HepG2 (cell line): Measurements from ENCODE around the gene CA9. TPM values are rescaled to one million over a fixed set of nuclear protein-coding genes. Genes with fewer than 3 reads are reported as not detected.

Experiments
- ATAC-seq: fragments of 200-7000 bp; cut with Tn5 transposase; 3 replicates; pipeline ENCODE4 v1.9.1; 2020; ENCODE audit warnings: mild to moderate bottlenecking, moderate library complexity
- BruUV-seq: library from RNA; stranded (reverse); fragments of 400-500 nt; replicated peaks from 2 replicates; lab custom pipeline; 2021; lab: Mats Ljungman, UMichigan
- CTCF ChIA-PET: fragments of 300-600 bp; formaldehyde crosslinking; extraction: SDS; loops from one replicate; lab custom pipeline; 2021; ENCODE audit warnings: low total read pairs, inconsistent platforms, low intra/inter-chr PET ratio; lab: Yijun Ruan, JAX
- POLR2A ChIA-PET: fragments of 350-600 bp; sonication (Branson Sonifier 250); formaldehyde crosslinking; loops from one replicate; lab custom pipeline; 2020; ENCODE audit warnings: antibody characterized with exemption, inconsistent platforms; lab: Yijun Ruan, JAX
- DNase-seq: peaks from one replicate; pipeline ENCODE4 v3.0.0-alpha.2; 2015; ENCODE audit warnings: low spot score
- FAIRE-seq: peaks from 3 replicates; lab custom pipeline; 2011; peaks lifted over from hg19 to GRCh38; lab: Jason Lieb, UNC
- H2AFZ ChIP-seq: one replicate; pipeline ENCODE4 v1.6.1; 2011; ENCODE audit warnings: low read length, inconsistent platforms
- H3K27ac ChIP-seq: fragments of 300-600 bp; 3 replicates; pipeline ENCODE4 v1.8.0; 2011; ENCODE audit warnings: mixed run types, mild to moderate bottlenecking, mixed read lengths, low read length, inconsistent platforms; ENCODE audit not compliant: insufficient read depth; ENCODE audit errors: extremely low read length
- H3K27me3 ChIP-seq, 2 experiments: fragments of 200-600 bp in 1 of 2; 2 replicates in 1 of 2; 3 replicates in 1 of 2; pipeline versions ENCODE4 v1.6.0 to v1.8.0; 2011; ENCODE audit warnings: low read length in 2 of 2, mild to moderate bottlenecking in 2 of 2, moderate library complexity in 2 of 2, inconsistent platforms in 1 of 2; ENCODE audit not compliant: insufficient read depth in 2 of 2, control insufficient read depth in 1 of 2
- H3K36me3 ChIP-seq, 2 experiments: fragments of 200-600 bp in 1 of 2; replicated peaks in 1 of 2; 2 replicates in 1 of 2; 3 replicates in 1 of 2; pipeline versions ENCODE4 v1.5.1 to v1.8.0; 2011; ENCODE audit warnings: low read length in 2 of 2, inconsistent platforms in 1 of 2; ENCODE audit not compliant: insufficient read depth in 2 of 2, control insufficient read depth in 1 of 2
- H3K4me1 ChIP-seq: 2 replicates; pipeline ENCODE4 v1.5.1; 2012; ENCODE audit warnings: low read length, inconsistent platforms; ENCODE audit not compliant: insufficient read depth
- H3K4me2 ChIP-seq: 2 replicates; pipeline ENCODE4 v1.6.0; 2011; ENCODE audit warnings: low read depth, low read length, inconsistent platforms
- H3K4me3 ChIP-seq, 3 experiments: fragments of 200-600 bp in 1 of 3; sonication (generic), shearing (Covaris generic) in 1 of 3; replicated peaks in 1 of 3; 2 replicates each; pipeline ENCODE4 v1.5.1; 2011 to 2016; ENCODE audit warnings: low read length in 3 of 3, inconsistent platforms in 2 of 3, low read depth in 2 of 3, mild to moderate bottlenecking in 2 of 3, control low read depth in 1 of 3, mixed read lengths in 1 of 3; ENCODE audit not compliant: insufficient read depth in 1 of 3
- H3K79me2 ChIP-seq: one replicate; pipeline ENCODE4 v1.6.1; 2011; ENCODE audit warnings: low read length, inconsistent platforms; ENCODE audit not compliant: insufficient read depth
- H3K9ac ChIP-seq: 2 replicates; pipeline ENCODE4 v1.6.0; 2011; ENCODE audit warnings: mild to moderate bottlenecking, low read depth, low read length, inconsistent platforms; ENCODE audit not compliant: insufficient read depth
- H3K9me3 ChIP-seq: 2 replicates; pipeline ENCODE4 v1.5.1; 2012; ENCODE audit warnings: mild to moderate bottlenecking, low read length
- H4K20me1 ChIP-seq: 2 replicates; pipeline ENCODE4 v1.6.0; 2011; ENCODE audit warnings: inconsistent platforms, mild to moderate bottlenecking, low read length, moderate library complexity; ENCODE audit not compliant: insufficient read depth
- FOSL2 ChIP-seq: sonication (generic); formaldehyde crosslinking; IDR thresholded peaks from 2 replicates; pipeline ENCODE4 v1.4.0; 2020; ENCODE audit warnings: missing genetic modification reagents
- GRHL1 ChIP-seq: sonication (generic); formaldehyde crosslinking; conservative IDR thresholded peaks from 2 replicates; pipeline ENCODE4 v1.8.0; 2022; ENCODE audit warnings: missing genetic modification reagents
- JDP2 ChIP-seq: sonication (generic); formaldehyde crosslinking; IDR thresholded peaks from 2 replicates; pipeline ENCODE4 v1.8.1; 2022; ENCODE audit warnings: missing genetic modification reagents, borderline replicate concordance
- NR2F1 ChIP-seq, 2 experiments: fragments of 450-650 bp in 1 of 2; formaldehyde crosslinking in 1 of 2; IDR thresholded peaks; 2 replicates each; pipeline versions ENCODE4 v1.5.0 to v1.6.1; 2016 to 2020; ENCODE audit warnings: mild to moderate bottlenecking in 1 of 2, missing compliant biosample characterization in 1 of 2, missing genetic modification reagents in 1 of 2, moderate library complexity in 1 of 2
- NR2F6 ChIP-seq, 2 experiments: IDR thresholded peaks; 2 replicates each; pipeline ENCODE4 v1.6.1; 2016; ENCODE audit warnings: antibody characterized with exemption in 1 of 2, mild to moderate bottlenecking in 1 of 2
- THYN1 ChIP-seq: sonication (generic); formaldehyde crosslinking; IDR thresholded peaks from 2 replicates; pipeline ENCODE4 v1.8.1; 2023; ENCODE audit warnings: low read depth, mild to moderate bottlenecking, moderate library complexity, missing genetic modification reagents, borderline replicate concordance
- ZNF292 ChIP-seq: sonication (generic); formaldehyde crosslinking; IDR thresholded peaks from 2 replicates; pipeline ENCODE4 v1.8.1; 2022; ENCODE audit warnings: mild to moderate bottlenecking, low read depth, missing genetic modification reagents, borderline replicate concordance
- WGBS: methylation state at CpG from one replicate; pipeline ENCODE4 v1.1.6; 2017; ENCODE audit warnings: low lambda C conversion rate; 5-methylcytosine and 5-hydroxymethylcytosine counted together
- in situ Hi-C: cut with HindIII; loops from 2 replicates; pipeline ENCODE4 v1.10.0; 2017; ENCODE audit warnings: low pct_unique_long_range_greater_than_20kb; ENCODE audit not compliant: extremely low pct_ligation_motif_present
- intact Hi-C: fragments of 100-400 bp; cut with micrococcal nuclease; formaldehyde crosslinking; loops from one replicate; pipeline ENCODE4 v1.10.0; 2022; ENCODE audit not compliant: unreplicated experiment
- polyA plus RNA-seq, 8 experiments: library from polyadenylated mRNA; depleted of rRNA in 3 of 8; stranded (reverse) in 7 of 8; unstranded in 1 of 8; fragments of >200 nt; fragmentation: Illumina TruSeq in 4 of 8; extraction: Trizol in 4 of 8; gene quantifications; 2 replicates each; pipeline versions ENCODE4 v1.2.1 to v1.2.3, GENCODE V29; 2011 to 2016; ENCODE audit warnings: low read depth in 4 of 8, missing spikeins in 1 of 8, mixed read lengths in 1 of 8; ENCODE audit not compliant: insufficient read depth in 1 of 8
- total RNA-seq, 5 experiments: library from RNA; depleted of rRNA; stranded (reverse); fragments of >200 nt; fragmentation: Illumina TruSeq; extraction: Trizol; gene quantifications; 2 replicates each; pipeline ENCODE4 v1.2.3, GENCODE V29; 2016; ENCODE audit warnings: low read depth in 1 of 5

CA9 gene
- total and polyA plus RNA-seq, 2 of the 13 experiments (the other 11 are each of a cell fraction or from before 2014, with no cell fraction given): 0.13 to 152 TPM

- H3K9me3 ChIP-seq: no peaks in the 10 kb centered on the region
- intact Hi-C loops: no loop called here
- in situ Hi-C loops: no loop called here
- ChIA-PET CTCF (no interaction called here), POLR2A (interaction anchor here (1.1 to 6.1 kb wide), 5 partner anchors 8 to 43 kb away, joined by 3 to 68 read pairs (median 8); partner anchors contain the start of genes ARHGEF39, CCDC107 and RMRP)
- H3K27me3 ChIP-seq: no peaks in the 10 kb centered on the region
- no peaks in the 10 kb centered on the region for H3K36me3 ChIP-seq
- BruUV-seq: no TSS peak
- ATAC-seq (peak; percentile 9), DNase-seq (peak; percentile 39), FAIRE-seq (no peak)
- H4K20me1 ChIP-seq: no peaks in the 10 kb centered on the region
- no peak for TF ChIP-seq ZNF292 (CRISPR knock-in tag)
- TF ChIP-seq JDP2: no peak
- no peak for TF ChIP-seq GRHL1 (CRISPR knock-in tag)
- peak; percentile 40; the same call in 1 of the 2 replicates for TF ChIP-seq FOSL2 (CRISPR knock-in tag)
- peak in 1 of 2 experiments; percentile 82; a peak in 2 of 4 replicates for TF ChIP-seq NR2F1 (CRISPR knock-in tag; IDR thresholded peaks at IDR 0.05)
- peak; percentile 71 for TF ChIP-seq NR2F6 (IDR thresholded peaks at IDR 0.05)
- peak; percentile 42; the same call in 1 of the 2 replicates for TF ChIP-seq NR2F6 (CRISPR knock-in tag; IDR thresholded peaks at IDR 0.05)
- TF ChIP-seq THYN1 (CRISPR knock-in tag): no peak
- H2AFZ ChIP-seq: no peak overlapping the region
- 52% methylated on average over 12 of the region's 12 CpGs for WGBS
- peak overlapping the region in 1 of 3 experiments; percentile 23; a peak in 1 of 6 replicates for H3K4me3 ChIP-seq
- H3K27ac ChIP-seq: no peak overlapping the region
- H3K9ac ChIP-seq: no peak overlapping the region
- no peaks in the 10 kb centered on the region for H3K79me2 ChIP-seq
- peak overlapping the region; percentile 45 for H3K4me2 ChIP-seq
- H3K4me1 ChIP-seq: peaks cover 63% of the 10 kb centered on the region
Measured at GRCh38 chr9:35688558-35689541, 15.1 kb downstream of the CA9 start.
